Measurements from ENCODE around the gene ZEB1.

DNA sequence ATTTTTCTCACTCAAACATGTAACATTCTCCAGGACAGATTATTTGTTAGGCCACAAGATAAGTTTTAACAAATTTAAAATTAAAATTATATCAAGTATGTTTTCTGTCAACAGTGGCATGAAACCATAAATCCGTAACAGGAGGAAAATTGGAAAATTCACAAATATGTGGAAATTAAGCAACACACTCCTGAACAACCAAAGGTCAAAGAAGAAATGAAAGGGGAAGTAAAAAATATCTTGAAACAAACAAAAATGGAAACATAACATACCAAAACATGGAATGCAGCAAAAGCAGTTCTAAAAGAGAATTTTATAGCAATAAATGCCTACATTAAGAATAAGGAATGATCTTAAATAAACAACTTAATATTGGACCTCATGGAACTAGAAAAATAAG, 147.3 kb downstream of the ZEB1 start:
- no peak for TF ChIP-seq EZH2 (IDR thresholded peaks at IDR 0.05; ENCODE audit: low read depth)
- TF ChIP-seq, protein P1, sequence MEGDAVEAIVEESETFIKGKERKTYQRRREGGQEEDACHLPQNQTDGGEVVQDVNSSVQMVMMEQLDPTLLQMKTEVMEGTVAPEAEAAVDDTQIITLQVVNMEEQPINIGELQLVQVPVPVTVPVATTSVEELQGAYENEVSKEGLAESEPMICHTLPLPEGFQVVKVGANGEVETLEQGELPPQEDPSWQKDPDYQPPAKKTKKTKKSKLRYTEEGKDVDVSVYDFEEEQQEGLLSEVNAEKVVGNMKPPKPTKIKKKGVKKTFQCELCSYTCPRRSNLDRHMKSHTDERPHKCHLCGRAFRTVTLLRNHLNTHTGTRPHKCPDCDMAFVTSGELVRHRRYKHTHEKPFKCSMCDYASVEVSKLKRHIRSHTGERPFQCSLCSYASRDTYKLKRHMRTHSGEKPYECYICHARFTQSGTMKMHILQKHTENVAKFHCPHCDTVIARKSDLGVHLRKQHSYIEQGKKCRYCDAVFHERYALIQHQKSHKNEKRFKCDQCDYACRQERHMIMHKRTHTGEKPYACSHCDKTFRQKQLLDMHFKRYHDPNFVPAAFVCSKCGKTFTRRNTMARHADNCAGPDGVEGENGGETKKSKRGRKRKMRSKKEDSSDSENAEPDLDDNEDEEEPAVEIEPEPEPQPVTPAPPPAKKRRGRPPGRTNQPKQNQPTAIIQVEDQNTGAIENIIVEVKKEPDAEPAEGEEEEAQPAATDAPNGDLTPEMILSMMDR (conservative IDR thresholded peaks at IDR 0.05): no peak

Data from PC-9 (cell line).